ENCODE measurements around the gene TMEM130. TPM values are rescaled to one million over a fixed set of nuclear protein-coding genes. Genes with fewer than 3 reads are reported as not detected.

Gene TMEM130
- total and polyA plus RNA-seq, 2 experiments from 2014 or later: 0.33 to 0.90 TPM

GRCh38 chr7:98860071-98860470, 9.7 kb downstream of the TMEM130 start:
- Histone ChIP-seq H3K27me3 (no peaks in the 10 kb centered on the region), H3K36me3 (replicated peaks; ENCODE audit: insufficient read depth, low read depth) (no peaks in the 10 kb centered on the region), H3K79me2 (no peaks in the 10 kb centered on the region), H3K9me2 (replicated peaks; ENCODE audit: insufficient read depth) (no peaks in the 10 kb centered on the region), H3K4me2 (no peak overlapping the region), H3K27ac (no peak overlapping the region), H2AFZ (no peak overlapping the region), H3K9me3 (ENCODE audit: low read depth) (no peaks in the 10 kb centered on the region), H3K4me3 (no peak overlapping the region), H3K4me1 (ENCODE audit: insufficient read depth) (no peaks in the 10 kb centered on the region), H4K20me1 (ENCODE audit: insufficient read depth, poor library complexity, severe bottlenecking) (no peaks in the 10 kb centered on the region)
- no peak for DNase-seq (ENCODE audit: low spot score)
- TF ChIP-seq, protein P1, sequence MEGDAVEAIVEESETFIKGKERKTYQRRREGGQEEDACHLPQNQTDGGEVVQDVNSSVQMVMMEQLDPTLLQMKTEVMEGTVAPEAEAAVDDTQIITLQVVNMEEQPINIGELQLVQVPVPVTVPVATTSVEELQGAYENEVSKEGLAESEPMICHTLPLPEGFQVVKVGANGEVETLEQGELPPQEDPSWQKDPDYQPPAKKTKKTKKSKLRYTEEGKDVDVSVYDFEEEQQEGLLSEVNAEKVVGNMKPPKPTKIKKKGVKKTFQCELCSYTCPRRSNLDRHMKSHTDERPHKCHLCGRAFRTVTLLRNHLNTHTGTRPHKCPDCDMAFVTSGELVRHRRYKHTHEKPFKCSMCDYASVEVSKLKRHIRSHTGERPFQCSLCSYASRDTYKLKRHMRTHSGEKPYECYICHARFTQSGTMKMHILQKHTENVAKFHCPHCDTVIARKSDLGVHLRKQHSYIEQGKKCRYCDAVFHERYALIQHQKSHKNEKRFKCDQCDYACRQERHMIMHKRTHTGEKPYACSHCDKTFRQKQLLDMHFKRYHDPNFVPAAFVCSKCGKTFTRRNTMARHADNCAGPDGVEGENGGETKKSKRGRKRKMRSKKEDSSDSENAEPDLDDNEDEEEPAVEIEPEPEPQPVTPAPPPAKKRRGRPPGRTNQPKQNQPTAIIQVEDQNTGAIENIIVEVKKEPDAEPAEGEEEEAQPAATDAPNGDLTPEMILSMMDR (IDR thresholded peaks at IDR 0.05; ENCODE audit: poor library complexity): no peak
- TF ChIP-seq EZH2 (IDR thresholded peaks at IDR 0.05; ENCODE audit: borderline replicate concordance): no peak
- no peak for TF ChIP-seq EZH2phosphoT487 (IDR thresholded peaks at IDR 0.05; ENCODE audit: low read depth, severe bottlenecking, unreplicated experiment)
- 91% methylated on average over 12 of the region's 12 CpGs for WGBS (ENCODE audit: low lambda C conversion rate, missing lambda C conversion rate)

DNA sequence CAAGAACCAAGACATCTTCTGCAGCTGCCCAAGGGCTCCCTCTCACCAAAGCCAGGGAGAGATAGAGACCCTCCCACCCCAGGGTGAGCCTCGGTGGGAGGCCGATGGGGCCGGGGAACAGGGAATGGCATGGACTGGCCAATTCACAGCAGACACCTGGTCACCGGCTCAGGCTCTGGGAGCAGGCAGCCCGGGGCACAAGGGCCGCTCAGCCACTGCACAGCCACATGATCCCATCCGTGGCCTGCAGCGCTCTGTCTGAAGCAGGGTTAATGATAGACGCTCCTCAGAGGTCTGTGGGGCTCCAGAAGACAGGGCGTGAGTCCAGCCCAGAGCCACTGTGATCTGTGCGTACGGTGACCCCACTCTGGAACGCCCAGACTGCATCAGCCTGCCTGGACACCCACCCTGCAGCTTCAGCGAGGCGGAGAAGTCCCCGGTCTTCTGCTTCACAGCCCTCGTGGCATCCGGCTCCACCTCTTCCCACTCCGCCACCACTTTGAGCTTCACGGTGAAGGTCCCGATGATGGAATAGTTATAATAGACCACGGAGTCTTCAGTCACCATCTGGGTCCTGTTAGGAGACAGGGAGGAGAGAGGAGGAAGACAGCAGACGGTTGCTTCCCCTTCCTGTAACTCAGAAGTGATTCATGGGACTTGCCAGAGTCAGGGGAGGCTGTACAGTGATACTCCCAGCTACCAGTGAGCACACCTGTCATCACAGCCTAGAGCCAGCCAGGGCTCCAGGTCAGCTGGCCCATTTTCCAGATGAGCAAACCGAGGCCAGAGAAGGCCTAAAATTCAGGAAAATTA, 14.0 kb downstream of the TMEM130 start:
- Histone ChIP-seq H2AFZ (no peak overlapping the region), H3K36me3 (replicated peaks; ENCODE audit: insufficient read depth, low read depth) (no peaks in the 10 kb centered on the region), H3K4me3 (no peak overlapping the region), H3K4me1 (ENCODE audit: insufficient read depth) (peaks cover 4% of the 10 kb centered on the region), H3K9me3 (ENCODE audit: low read depth) (no peaks in the 10 kb centered on the region), H4K20me1 (ENCODE audit: insufficient read depth, poor library complexity, severe bottlenecking) (no peaks in the 10 kb centered on the region), H3K79me2 (no peaks in the 10 kb centered on the region), H3K27ac (no peak overlapping the region), H3K9me2 (replicated peaks; ENCODE audit: insufficient read depth) (no peaks in the 10 kb centered on the region), H3K4me2 (no peak overlapping the region), H3K27me3 (no peaks in the 10 kb centered on the region)
- DNase-seq (ENCODE audit: low spot score): no peak
- no peak for TF ChIP-seq EZH2phosphoT487 (IDR thresholded peaks at IDR 0.05; ENCODE audit: low read depth, severe bottlenecking, unreplicated experiment)
- TF ChIP-seq, protein P1 (IDR thresholded peaks at IDR 0.05; ENCODE audit: poor library complexity): no peak
- 84% methylated on average over 24 of the region's 24 CpGs for WGBS (ENCODE audit: low lambda C conversion rate, missing lambda C conversion rate)

DNA sequence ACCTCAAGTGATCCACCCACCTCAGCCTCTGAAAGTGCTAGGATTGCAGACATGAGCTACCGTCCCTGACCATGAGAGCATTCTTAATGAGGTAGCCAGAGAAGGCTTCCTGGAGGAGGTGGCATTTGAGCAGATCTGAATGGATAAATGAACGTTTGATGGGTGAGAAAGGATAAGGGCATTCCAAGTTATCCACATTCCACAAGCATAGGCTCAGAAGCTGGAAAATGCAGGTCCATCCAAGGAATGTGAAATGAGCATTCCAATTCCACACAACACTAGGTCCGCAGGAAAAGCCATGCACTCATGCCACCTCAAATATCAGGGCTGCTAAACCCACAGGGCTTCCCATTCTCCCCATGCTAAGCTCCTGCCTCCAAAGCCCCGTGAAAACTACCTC, 17.0 kb downstream of the TMEM130 start:
- no peaks in the 10 kb centered on the region for H3K9me3 ChIP-seq (ENCODE audit: low read depth)
- H3K9me2 ChIP-seq (replicated peaks; ENCODE audit: insufficient read depth): no peaks in the 10 kb centered on the region
- H3K36me3 ChIP-seq (replicated peaks; ENCODE audit: insufficient read depth, low read depth): no peaks in the 10 kb centered on the region
- TF ChIP-seq EZH2 (IDR thresholded peaks at IDR 0.05; ENCODE audit: borderline replicate concordance): no peak
- TF ChIP-seq, protein P1 (IDR thresholded peaks at IDR 0.05; ENCODE audit: poor library complexity): no peak
- TF ChIP-seq EZH2phosphoT487 (IDR thresholded peaks at IDR 0.05; ENCODE audit: low read depth, severe bottlenecking, unreplicated experiment): no peak
- H3K27me3 ChIP-seq: no peaks in the 10 kb centered on the region
- no peaks in the 10 kb centered on the region for H4K20me1 ChIP-seq (ENCODE audit: insufficient read depth, poor library complexity, severe bottlenecking)
- DNase-seq (ENCODE audit: low spot score): no peak
- H3K4me2 ChIP-seq: no peak overlapping the region
- no peaks in the 10 kb centered on the region for H3K79me2 ChIP-seq
- 55% methylated on average over 4 of the region's 4 CpGs for WGBS (ENCODE audit: low lambda C conversion rate, missing lambda C conversion rate)
- H3K4me1 ChIP-seq (ENCODE audit: insufficient read depth): peaks cover 4% of the 10 kb centered on the region
- H2AFZ ChIP-seq: no peak overlapping the region
- H3K27ac ChIP-seq: no peak overlapping the region
- no peak overlapping the region for H3K4me3 ChIP-seq
